Naive thymus-derived CD4-positive, alpha-beta T cell (primary cell): ENCODE measurements around the gene MAP6. TPM values are rescaled to one million over a fixed set of nuclear protein-coding genes. Genes with fewer than 3 reads are reported as not detected.

Experiments used
- ATAC-seq: fragments of 150-1000 bp; cut with Tn5 transposase; 2 replicates; pipeline ENCODE4 v1.10.0; 2021; ENCODE audit warnings: mild to moderate bottlenecking, moderate library complexity
- CTCF ChIA-PET: fragments of 350-600 bp; sonication (Branson Sonifier 250); formaldehyde crosslinking; loops from one replicate; lab custom pipeline; 2021; ENCODE audit warnings: antibody characterized with exemption; lab: Charles Lee
- POLR2A ChIA-PET: fragments of 350-600 bp; sonication (Branson Sonifier 250); formaldehyde crosslinking; loops from one replicate; lab custom pipeline; 2021; ENCODE audit warnings: antibody characterized with exemption, inconsistent platforms; lab: Charles Lee
- DNase-seq, 9 donors: peaks; one replicate each; pipeline versions ENCODE4 v3.0.0 to v3.0.0-alpha.2; 2020 to 2022; ENCODE audit warnings: mixed read lengths in 1 of 9
- H3K27ac ChIP-seq: one replicate; pipeline ENCODE4 v1.7.0; 2013; ENCODE audit warnings: mild to moderate bottlenecking, low read depth, low read length, moderate library complexity
- H3K27me3 ChIP-seq, 2 donors: one replicate each; pipeline ENCODE4 v1.7.0; 2013; ENCODE audit warnings: low read length in 2 of 2, mild to moderate bottlenecking in 2 of 2, moderate library complexity in 2 of 2; ENCODE audit not compliant: control insufficient read depth in 2 of 2, insufficient read depth in 2 of 2
- H3K36me3 ChIP-seq, 3 experiments: 1 replicate in 2 of 3; 2 replicates in 1 of 3; pipeline ENCODE4 v1.7.0; 2013; ENCODE audit warnings: low read length in 3 of 3, mild to moderate bottlenecking in 3 of 3, moderate library complexity in 1 of 3; ENCODE audit not compliant: insufficient read depth in 3 of 3, control insufficient read depth in 2 of 3
- H3K4me1 ChIP-seq, 2 donors: one replicate each; pipeline ENCODE4 v1.7.0; 2013; ENCODE audit warnings: low read length in 2 of 2, mild to moderate bottlenecking in 2 of 2, moderate library complexity in 1 of 2; ENCODE audit not compliant: control insufficient read depth in 2 of 2, insufficient read depth in 2 of 2
- H3K4me3 ChIP-seq: 2 replicates; pipeline ENCODE4 v1.7.0; 2013; ENCODE audit warnings: mild to moderate bottlenecking, low read length
- H3K9me3 ChIP-seq, 3 experiments: 1 replicate in 2 of 3; 2 replicates in 1 of 3; pipeline ENCODE4 v1.7.0; 2013; ENCODE audit warnings: low read length in 3 of 3; ENCODE audit not compliant: control insufficient read depth in 2 of 3
- H3K27ac Mint-ChIP-seq, 9 donors: one replicate each; pipeline ENCODE4 v1.8.0; 2020 to 2022; ENCODE audit warnings: mixed read lengths in 9 of 9, mild to moderate bottlenecking in 8 of 9, moderate library complexity in 5 of 9, inconsistent platforms in 2 of 9
- H3K27me3 Mint-ChIP-seq, 5 donors: one replicate each; pipeline ENCODE4 v1.8.0; 2021 to 2022; ENCODE audit warnings: mixed read lengths in 5 of 5, mild to moderate bottlenecking in 1 of 5
- H3K36me3 Mint-ChIP-seq, 5 donors: one replicate each; pipeline ENCODE4 v1.8.0; 2020 to 2022; ENCODE audit warnings: mixed read lengths in 5 of 5, mild to moderate bottlenecking in 3 of 5, inconsistent platforms in 1 of 5
- H3K4me1 Mint-ChIP-seq, 7 donors: one replicate each; pipeline ENCODE4 v1.8.0; 2020 to 2022; ENCODE audit warnings: mixed read lengths in 7 of 7, mild to moderate bottlenecking in 3 of 7, inconsistent platforms in 1 of 7
- H3K4me3 Mint-ChIP-seq, 10 donors: one replicate each; pipeline ENCODE4 v1.8.0; 2020 to 2022; ENCODE audit warnings: mild to moderate bottlenecking in 10 of 10, mixed read lengths in 10 of 10, moderate library complexity in 6 of 10, inconsistent platforms in 2 of 10
- H3K9me3 Mint-ChIP-seq, 11 donors: one replicate each; pipeline ENCODE4 v1.8.0; 2020 to 2022; ENCODE audit warnings: mixed read lengths in 11 of 11, mild to moderate bottlenecking in 4 of 11, inconsistent platforms in 1 of 11, moderate library complexity in 1 of 11
- intact Hi-C, 2 donors: fragments of 100-400 bp; cut with micrococcal nuclease; formaldehyde crosslinking; loops; one replicate each; pipeline ENCODE4 v1.15.1; 2023
- polyA plus RNA-seq, 2 donors: library from polyadenylated mRNA; unstranded; fragments of 300-500 nt; fragmentation: Illumina TruSeq; gene quantifications; one replicate each; pipeline ENCODE4 v1.2.3, GENCODE V29; 2021
- total RNA-seq, 6 experiments: library from RNA in 5 of 6; stranded (reverse) in 5 of 6; gene quantifications; 1 replicate in 5 of 6; 2 replicates in 1 of 6; pipeline ENCODE4 v1.2.3 and lab custom pipeline; 2021 to 2026

Gene MAP6
- total and polyA plus RNA-seq, 7 experiments from 2014 or later, result 2.7 TPM; not detected in 6

GRCh38 chr11:75659836-75660235, 9.0 kb downstream of the MAP6 start:
- H3K4me3 ChIP-seq, result no peak overlapping the region
- ATAC-seq, result no peak
- no peak overlapping the region for H3K27ac ChIP-seq
- H3K36me3 Mint-ChIP-seq, result no peaks in the 10 kb centered on the region
- H3K4me1 Mint-ChIP-seq, result peaks cover 0 to 1% (median 0%) of the 10 kb centered on the region in 7 donors
- H3K27me3 Mint-ChIP-seq, result peaks cover 38 to 56% (median 38%) of the 10 kb centered on the region in 5 donors
- no peak for DNase-seq
- POLR2A ChIA-PET, result no interaction called here
- no peak overlapping the region for H3K27ac Mint-ChIP-seq
- no peak overlapping the region for H3K4me3 Mint-ChIP-seq
- H3K9me3 ChIP-seq, result no peaks in the 10 kb centered on the region
- H3K36me3 ChIP-seq, result no peaks in the 10 kb centered on the region
- no peaks in the 10 kb centered on the region for H3K9me3 Mint-ChIP-seq
- intact Hi-C loops, result no loop called here
- no peaks in the 10 kb centered on the region for H3K4me1 ChIP-seq
- peaks cover 0 to 5% of the 10 kb centered on the region in 2 donors for H3K27me3 ChIP-seq
- CTCF ChIA-PET, result no interaction called here

GRCh38 chr11:75656044-75656727, 12.7 kb downstream of the MAP6 start:
- Mint-ChIP-seq H3K4me1 (peaks cover 0 to 8% (median 0%) of the 10 kb centered on the region in 7 donors), H3K9me3 (no peaks in the 10 kb centered on the region), H3K4me3 (no peak overlapping the region), H3K27ac (no peak overlapping the region), H3K27me3 (peaks cover 20 to 45% (median 24%) of the 10 kb centered on the region in 5 donors), H3K36me3 (no peaks in the 10 kb centered on the region)
- ChIA-PET CTCF (no interaction called here), POLR2A (no interaction called here)
- no peaks in the 10 kb centered on the region for H3K4me1 ChIP-seq
- no peaks in the 10 kb centered on the region for H3K9me3 ChIP-seq
- H3K36me3 ChIP-seq, result no peaks in the 10 kb centered on the region
- no peak overlapping the region for H3K27ac ChIP-seq
- ATAC-seq (no peak), DNase-seq (no peak)
- intact Hi-C loops, result no loop called here
- H3K27me3 ChIP-seq, result no peaks in the 10 kb centered on the region
- no peak overlapping the region for H3K4me3 ChIP-seq

GRCh38 chr11:75655605-75656004, 13.2 kb downstream of the MAP6 start:
- Mint-ChIP-seq H3K4me3 (no peak overlapping the region), H3K36me3 (no peaks in the 10 kb centered on the region), H3K27ac (no peak overlapping the region), H3K9me3 (peaks cover 0 to 2% (median 0%) of the 10 kb centered on the region in 11 donors), H3K4me1 (peaks cover 0 to 8% (median 0%) of the 10 kb centered on the region in 7 donors), H3K27me3 (peaks cover 16 to 47% (median 25%) of the 10 kb centered on the region in 5 donors)
- DNase-seq, result no peak
- Histone ChIP-seq H3K4me1 (no peaks in the 10 kb centered on the region), H3K27me3 (no peaks in the 10 kb centered on the region), H3K9me3 (no peaks in the 10 kb centered on the region), H3K4me3 (no peak overlapping the region), H3K36me3 (no peaks in the 10 kb centered on the region), H3K27ac (no peak overlapping the region)
- CTCF ChIA-PET, result no interaction called here
- POLR2A ChIA-PET, result no interaction called here
- intact Hi-C loops, result no loop called here
- ATAC-seq, result no peak

- Mint-ChIP-seq H3K36me3 (no peaks in the 10 kb centered on the region), H3K4me1 (peaks cover 0 to 8% (median 0%) of the 10 kb centered on the region in 7 donors), H3K9me3 (peaks cover 0 to 2% (median 0%) of the 10 kb centered on the region in 11 donors), H3K27ac (no peak overlapping the region), H3K27me3 (peaks cover 5 to 41% (median 16%) of the 10 kb centered on the region in 5 donors), H3K4me3 (no peak overlapping the region)
- no peaks in the 10 kb centered on the region for H3K4me1 ChIP-seq
- ATAC-seq, result no peak
- ChIA-PET CTCF (no interaction called here), POLR2A (no interaction called here)
- no peak overlapping the region for H3K27ac ChIP-seq
- intact Hi-C loops, result no loop called here
- H3K27me3 ChIP-seq, result no peaks in the 10 kb centered on the region
- no peak overlapping the region for H3K4me3 ChIP-seq
- DNase-seq, result no peak
- no peaks in the 10 kb centered on the region for H3K36me3 ChIP-seq
- H3K9me3 ChIP-seq, result no peaks in the 10 kb centered on the region
These were observed 14.5 kb downstream of the MAP6 start for GRCh38 chr11:75654314-75654713.

GRCh38 chr11:75653532-75653931, 15.3 kb downstream of the MAP6 start:
- ChIA-PET CTCF (no interaction called here), POLR2A (no interaction called here)
- H3K4me3 Mint-ChIP-seq, result no peak overlapping the region
- ATAC-seq (no peak), DNase-seq (no peak)
- no peak overlapping the region for H3K27ac Mint-ChIP-seq
- Histone ChIP-seq H3K27ac (no peak overlapping the region), H3K4me1 (no peaks in the 10 kb centered on the region), H3K9me3 (no peaks in the 10 kb centered on the region), H3K36me3 (no peaks in the 10 kb centered on the region), H3K4me3 (no peak overlapping the region), H3K27me3 (no peaks in the 10 kb centered on the region)
- peaks cover 0 to 2% (median 0%) of the 10 kb centered on the region in 11 donors for H3K9me3 Mint-ChIP-seq
- H3K36me3 Mint-ChIP-seq, result no peaks in the 10 kb centered on the region
- H3K27me3 Mint-ChIP-seq, result peaks cover 5 to 37% (median 9%) of the 10 kb centered on the region in 5 donors
- intact Hi-C loops, result no loop called here
- H3K4me1 Mint-ChIP-seq, result peaks cover 0 to 8% (median 0%) of the 10 kb centered on the region in 7 donors

- H3K4me3 Mint-ChIP-seq, result no peak overlapping the region
- Histone ChIP-seq H3K36me3 (no peaks in the 10 kb centered on the region), H3K4me3 (no peak overlapping the region), H3K4me1 (no peaks in the 10 kb centered on the region), H3K27ac (no peak overlapping the region), H3K27me3 (no peaks in the 10 kb centered on the region), H3K9me3 (no peaks in the 10 kb centered on the region)
- intact Hi-C loops, result no loop called here
- CTCF ChIA-PET, result no interaction called here
- H3K4me1 Mint-ChIP-seq, result peaks cover 0 to 8% (median 0%) of the 10 kb centered on the region in 7 donors
- no peak overlapping the region for H3K27ac Mint-ChIP-seq
- DNase-seq (no peak), ATAC-seq (no peak)
- POLR2A ChIA-PET, result no interaction called here
- H3K36me3 Mint-ChIP-seq, result no peaks in the 10 kb centered on the region
- H3K27me3 Mint-ChIP-seq, result peaks cover 0 to 35% (median 6%) of the 10 kb centered on the region in 5 donors
- H3K9me3 Mint-ChIP-seq, result peaks cover 0 to 2% (median 0%) of the 10 kb centered on the region in 11 donors
These were observed 15.9 kb downstream of the MAP6 start for GRCh38 chr11:75652936-75653335.

GRCh38 chr11:75651218-75651617, 17.6 kb downstream of the MAP6 start:
- Histone ChIP-seq H3K36me3 (no peaks in the 10 kb centered on the region), H3K27ac (no peak overlapping the region), H3K27me3 (no peaks in the 10 kb centered on the region), H3K4me1 (no peaks in the 10 kb centered on the region), H3K9me3 (no peaks in the 10 kb centered on the region), H3K4me3 (no peak overlapping the region)
- H3K4me1 Mint-ChIP-seq, result peaks cover 0 to 8% (median 0%) of the 10 kb centered on the region in 7 donors
- no peaks in the 10 kb centered on the region for H3K36me3 Mint-ChIP-seq
- ChIA-PET CTCF (interaction anchor here (1.2 kb wide), 1 partner anchor 52 kb away, joined by 3 read pairs; no protein-coding TSS in a partner anchor), POLR2A (no interaction called here)
- no peak overlapping the region for H3K27ac Mint-ChIP-seq
- H3K9me3 Mint-ChIP-seq, result peaks cover 0 to 2% (median 0%) of the 10 kb centered on the region in 11 donors
- peaks cover 0 to 33% (median 6%) of the 10 kb centered on the region in 5 donors for H3K27me3 Mint-ChIP-seq
- intact Hi-C loops, result no loop called here
- DNase-seq (no peak), ATAC-seq (no peak)
- H3K4me3 Mint-ChIP-seq, result no peak overlapping the region
